SK-N-SH (cell line): Measurements from ENCODE around the gene BZW2.

Source experiments
- CHD2 ChIP-seq: fragments of 150-350 bp; IDR thresholded peaks from 2 replicates; pipeline ENCODE4 v1.6.1; 2018; ENCODE audit warnings: low read length; ENCODE audit not compliant: partially characterized antibody
- CTCF ChIP-seq: fragments of 200-600 bp; sonication (generic); IDR thresholded peaks from 2 replicates; pipeline ENCODE4 v1.6.1; 2017; ENCODE audit warnings: antibody characterized with exemption, mild to moderate bottlenecking, moderate library complexity
- EP300 ChIP-seq, 2 experiments: IDR thresholded peaks; 2 replicates each; pipeline versions ENCODE4 v1.4.0 to v1.6.1; 2012; ENCODE audit warnings: borderline replicate concordance in 1 of 2, low read depth in 1 of 2, low read length in 1 of 2
- EZH2phosphoT487 ChIP-seq: fragments of 200-600 bp; sonication (generic); IDR thresholded peaks from 2 replicates; pipeline ENCODE4 v1.6.1; 2017; ENCODE audit warnings: low read depth, mixed run types, mild to moderate bottlenecking, antibody characterized with exemption, moderate library complexity, borderline replicate concordance
- FOXJ3 ChIP-seq: sonication (generic); formaldehyde crosslinking; IDR thresholded peaks from 2 replicates; pipeline ENCODE4 v1.5.1; 2020; ENCODE audit warnings: mild to moderate bottlenecking, missing genetic modification reagents
- GATA2 ChIP-seq: sonication (generic); formaldehyde crosslinking; IDR thresholded peaks from 2 replicates; pipeline ENCODE4 v1.5.0; 2020; ENCODE audit warnings: mild to moderate bottlenecking, missing genetic modification reagents
- MXI1 ChIP-seq: IDR thresholded peaks from 2 replicates; pipeline ENCODE4 v1.6.1; 2012; ENCODE audit warnings: mild to moderate bottlenecking, low read depth, low read length, improper control_type of control experiment
- POLR2AphosphoS5 ChIP-seq: IDR thresholded peaks from 2 replicates; pipeline ENCODE4 v1.6.1; 2012; ENCODE audit warnings: low read depth, low read length
- RCOR1 ChIP-seq: fragments of 150-350 bp; IDR thresholded peaks from 2 replicates; pipeline ENCODE4 v1.6.1; 2017; ENCODE audit warnings: antibody characterized with exemption, low read length
- RXRA ChIP-seq: IDR thresholded peaks from 2 replicates; pipeline ENCODE4 v1.4.0; 2012; ENCODE audit warnings: low read depth, mild to moderate bottlenecking, borderline replicate concordance
- YY1 ChIP-seq: IDR thresholded peaks from 2 replicates; pipeline ENCODE4 v1.4.0; 2012; ENCODE audit warnings: low read depth, mild to moderate bottlenecking

DNA sequence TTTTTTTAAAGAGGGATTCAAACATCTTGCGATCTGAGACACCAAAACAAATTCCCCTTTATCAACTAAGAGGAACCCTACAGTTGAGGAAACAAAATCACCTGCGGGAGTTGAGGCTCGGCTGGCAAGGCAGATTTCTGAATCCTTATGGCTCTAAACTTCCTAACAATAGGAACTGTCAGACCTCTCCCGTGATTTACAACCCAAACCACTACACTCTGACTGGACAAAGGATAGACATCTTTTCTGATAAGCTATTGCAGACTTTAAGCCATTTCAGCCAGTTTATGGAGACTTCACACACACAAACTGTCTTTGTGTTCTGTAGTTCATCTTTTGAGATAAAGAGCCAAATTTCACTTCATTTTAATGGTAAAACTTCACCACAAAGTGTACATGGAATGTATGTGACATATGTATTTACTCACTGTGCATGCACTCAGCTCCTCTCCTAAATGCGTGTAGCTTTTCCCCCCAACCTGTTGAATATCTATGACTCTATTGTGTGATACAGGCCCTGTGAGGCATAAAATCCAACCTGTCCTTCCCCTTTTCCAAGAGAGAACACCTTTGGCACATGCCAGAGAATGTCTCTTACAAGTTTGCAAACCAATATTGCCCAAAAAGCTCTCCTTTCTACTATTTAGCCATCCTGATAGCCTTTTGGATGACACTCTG lies 92.2 kb downstream of the BZW2 start:
- TF ChIP-seq CTCF (no peak), RXRA (no peak), POLR2AphosphoS5 (no peak), YY1 (no peak), MXI1 (no peak), EP300 (IDR thresholded peaks at IDR 0.05; ENCODE audit: borderline replicate concordance in 1 of 2, low read depth in 1 of 2, low read length in 1 of 2) (no peak), CHD2 (no peak), RCOR1 (no peak), EZH2phosphoT487 (no peak), GATA2 (CRISPR knock-in tag) (no peak), FOXJ3 (no peak)
